ENCODE measurements around the gene GAREM1.

DNA sequence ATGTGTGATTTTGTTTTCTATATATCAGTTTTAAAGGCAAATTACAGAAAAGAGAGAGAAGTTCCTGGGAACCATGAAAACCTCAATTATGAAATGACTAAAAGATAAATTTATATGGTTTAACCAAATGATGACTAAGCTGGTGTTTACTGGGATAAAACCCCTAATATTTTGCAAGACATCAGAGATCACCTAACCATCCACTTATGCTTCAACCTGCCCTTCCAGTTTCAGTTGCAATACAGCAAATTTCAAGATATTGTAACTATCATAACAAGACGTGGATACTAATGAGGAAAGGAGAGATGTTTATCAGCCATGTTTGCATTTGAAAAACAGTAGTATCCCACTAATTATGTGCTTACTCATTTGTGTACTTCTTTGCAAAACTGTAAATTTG is 108.2 kb downstream of the GAREM1 start:
- TF ChIP-seq FOXM1 (IDR thresholded peaks at IDR 0.05; ENCODE audit: low read depth) (no peak), FOXM1 (CRISPR knock-in tag; IDR thresholded peaks at IDR 0.05; ENCODE audit: low read depth) (no peak), GATAD2A (IDR thresholded peaks at IDR 0.05) (no peak), CHD4 (IDR thresholded peaks at IDR 0.05; ENCODE audit: insufficient read depth, insufficient replicate concordance, low read depth, low read length, poor library complexity, severe bottlenecking) (no peak), YBX1 (IDR thresholded peaks at IDR 0.05) (no peak), DACH1 (IDR thresholded peaks at IDR 0.05; ENCODE audit: partially characterized antibody) (no peak), SRSF1 (IDR thresholded peaks at IDR 0.05; ENCODE audit: low read depth, low read length) (no peak), SREBF2 (CRISPR knock-in tag; IDR thresholded peaks at IDR 0.05) (no peak), ELF1 (tag; IDR thresholded peaks at IDR 0.05) (no peak)
- TF ChIP-seq, protein P1, sequence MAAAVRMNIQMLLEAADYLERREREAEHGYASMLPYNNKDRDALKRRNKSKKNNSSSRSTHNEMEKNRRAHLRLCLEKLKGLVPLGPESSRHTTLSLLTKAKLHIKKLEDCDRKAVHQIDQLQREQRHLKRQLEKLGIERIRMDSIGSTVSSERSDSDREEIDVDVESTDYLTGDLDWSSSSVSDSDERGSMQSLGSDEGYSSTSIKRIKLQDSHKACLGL (CRISPR knock-in tag; IDR thresholded peaks at IDR 0.05; ENCODE audit: borderline replicate concordance, poor library complexity, severe bottlenecking), result no peak
- TF ChIP-seq, protein P2, sequence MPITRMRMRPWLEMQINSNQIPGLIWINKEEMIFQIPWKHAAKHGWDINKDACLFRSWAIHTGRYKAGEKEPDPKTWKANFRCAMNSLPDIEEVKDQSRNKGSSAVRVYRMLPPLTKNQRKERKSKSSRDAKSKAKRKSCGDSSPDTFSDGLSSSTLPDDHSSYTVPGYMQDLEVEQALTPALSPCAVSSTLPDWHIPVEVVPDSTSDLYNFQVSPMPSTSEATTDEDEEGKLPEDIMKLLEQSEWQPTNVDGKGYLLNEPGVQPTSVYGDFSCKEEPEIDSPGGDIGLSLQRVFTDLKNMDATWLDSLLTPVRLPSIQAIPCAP (CRISPR knock-in tag; IDR thresholded peaks at IDR 0.05; ENCODE audit: borderline replicate concordance), result no peak
- TF ChIP-seq, protein P3, sequence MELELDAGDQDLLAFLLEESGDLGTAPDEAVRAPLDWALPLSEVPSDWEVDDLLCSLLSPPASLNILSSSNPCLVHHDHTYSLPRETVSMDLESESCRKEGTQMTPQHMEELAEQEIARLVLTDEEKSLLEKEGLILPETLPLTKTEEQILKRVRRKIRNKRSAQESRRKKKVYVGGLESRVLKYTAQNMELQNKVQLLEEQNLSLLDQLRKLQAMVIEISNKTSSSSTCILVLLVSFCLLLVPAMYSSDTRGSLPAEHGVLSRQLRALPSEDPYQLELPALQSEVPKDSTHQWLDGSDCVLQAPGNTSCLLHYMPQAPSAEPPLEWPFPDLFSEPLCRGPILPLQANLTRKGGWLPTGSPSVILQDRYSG (tag; conservative IDR thresholded peaks at IDR 0.05; ENCODE audit: low read depth), result no peak
- TF ChIP-seq, protein P4, sequence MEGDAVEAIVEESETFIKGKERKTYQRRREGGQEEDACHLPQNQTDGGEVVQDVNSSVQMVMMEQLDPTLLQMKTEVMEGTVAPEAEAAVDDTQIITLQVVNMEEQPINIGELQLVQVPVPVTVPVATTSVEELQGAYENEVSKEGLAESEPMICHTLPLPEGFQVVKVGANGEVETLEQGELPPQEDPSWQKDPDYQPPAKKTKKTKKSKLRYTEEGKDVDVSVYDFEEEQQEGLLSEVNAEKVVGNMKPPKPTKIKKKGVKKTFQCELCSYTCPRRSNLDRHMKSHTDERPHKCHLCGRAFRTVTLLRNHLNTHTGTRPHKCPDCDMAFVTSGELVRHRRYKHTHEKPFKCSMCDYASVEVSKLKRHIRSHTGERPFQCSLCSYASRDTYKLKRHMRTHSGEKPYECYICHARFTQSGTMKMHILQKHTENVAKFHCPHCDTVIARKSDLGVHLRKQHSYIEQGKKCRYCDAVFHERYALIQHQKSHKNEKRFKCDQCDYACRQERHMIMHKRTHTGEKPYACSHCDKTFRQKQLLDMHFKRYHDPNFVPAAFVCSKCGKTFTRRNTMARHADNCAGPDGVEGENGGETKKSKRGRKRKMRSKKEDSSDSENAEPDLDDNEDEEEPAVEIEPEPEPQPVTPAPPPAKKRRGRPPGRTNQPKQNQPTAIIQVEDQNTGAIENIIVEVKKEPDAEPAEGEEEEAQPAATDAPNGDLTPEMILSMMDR (IDR thresholded peaks at IDR 0.05 in 2 of 3, conservative IDR thresholded peaks at IDR 0.05 in 1 of 3; ENCODE audit: insufficient read depth in 2 of 3, low read depth in 1 of 3, low read length in 3 of 3), result no peak
